NCI-H2196 treated with DMSO at 0.1 percent for 48 hours (cell line): ENCODE measurements around the gene RPA3.

Experiments used
- DNase-seq: peaks from one replicate; lab custom pipeline; 2025; ENCODE audit not compliant: unreplicated experiment; lab: John Stamatoyannopoulos, UW

RPA3 gene

DNA sequence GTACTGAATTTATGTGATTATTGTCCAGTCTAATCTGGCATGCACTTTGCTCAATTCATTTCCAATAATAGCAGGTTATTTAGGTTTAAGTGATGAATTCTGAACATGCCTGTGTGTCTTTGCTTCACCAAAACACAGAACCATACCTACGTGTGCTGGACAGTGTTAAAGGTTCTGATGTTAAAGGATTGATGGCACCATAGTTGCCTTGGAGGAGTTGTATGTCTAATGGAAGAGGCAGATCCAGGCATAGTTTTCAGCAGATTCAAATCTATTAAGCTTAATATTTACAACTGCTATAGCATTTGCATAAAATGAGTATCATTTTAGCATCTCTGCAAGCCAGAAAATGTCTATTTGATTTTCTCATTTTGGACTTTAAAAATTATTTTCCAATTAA lies 105.9 kb downstream of the RPA3 start:
- DNase-seq, result no peak

- no peak for DNase-seq
These were observed 109.1 kb downstream of the RPA3 start for GRCh38 chr7:7609330-7609729.

DNA sequence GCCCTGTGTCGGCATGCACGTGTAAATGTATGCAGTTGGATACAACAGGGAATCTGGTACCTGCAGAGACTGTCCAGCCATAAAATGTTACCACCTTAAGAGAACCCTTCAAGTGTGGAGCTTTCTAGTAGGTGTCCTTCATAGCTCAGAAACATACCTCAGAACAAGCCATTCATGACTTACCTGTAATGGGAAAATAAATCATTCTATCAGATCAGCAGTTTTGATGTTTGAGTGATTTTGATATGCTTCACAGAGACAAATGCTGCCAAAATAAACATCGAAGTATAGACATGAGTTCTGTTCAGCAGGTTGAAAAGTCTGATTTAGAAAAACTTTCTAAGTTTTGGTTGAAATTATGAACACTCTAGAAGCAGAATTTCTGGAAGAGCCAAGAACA lies 111.4 kb downstream of the RPA3 start:
- DNase-seq, result no peak

DNA sequence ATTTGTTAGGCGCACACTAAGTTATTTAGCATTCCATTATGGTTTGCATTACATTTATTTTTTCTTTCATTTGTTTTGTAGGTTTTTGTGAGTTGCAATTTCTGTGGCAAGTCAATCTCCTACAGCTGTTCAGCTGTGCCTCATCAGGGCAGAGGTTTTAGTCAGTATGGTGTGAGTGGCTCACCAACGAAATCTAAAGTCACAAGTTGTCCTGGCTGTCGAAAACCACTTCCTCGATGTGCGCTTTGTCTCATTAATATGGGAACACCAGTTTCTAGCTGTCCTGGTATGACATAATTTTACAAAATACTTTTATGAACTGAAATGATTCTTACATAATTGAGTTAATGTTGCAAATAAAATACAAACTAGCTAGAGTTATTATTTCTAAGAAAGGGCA lies 122.2 kb downstream of the RPA3 start:
- DNase-seq, result no peak

GRCh38 chr7:7595451-7595850 lies 123.0 kb downstream of the RPA3 start:
- DNase-seq, result no peak
